ENCODE results near the gene A2M.

A2M gene

DNA sequence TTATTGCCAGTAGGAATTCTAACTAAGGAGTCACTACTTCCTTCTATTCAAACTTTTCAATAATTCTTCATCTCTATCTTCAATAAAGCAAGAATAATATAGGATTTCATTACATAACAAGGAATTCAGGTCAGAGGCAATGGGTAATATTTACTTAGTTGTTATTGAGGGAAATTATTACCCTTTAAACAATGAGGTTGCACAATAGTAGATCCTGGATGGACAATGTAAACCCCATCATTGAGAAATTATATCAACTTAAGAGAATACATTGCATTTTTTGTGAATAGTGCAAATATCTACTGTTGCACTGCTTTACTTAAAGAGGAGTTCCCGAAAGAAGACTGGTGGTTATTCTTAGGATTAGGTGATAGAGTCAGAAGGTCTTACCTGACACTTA is 43.8 kb downstream of the A2M start:
- Histone ChIP-seq H3K36me3 (ENCODE audit: control insufficient read depth in 2 of 2, insufficient read depth in 1 of 2, low read length in 2 of 2) (no peaks in the 10 kb centered on the region), H3K27ac (ENCODE audit: extremely low read depth, low read depth, low read length) (no peak overlapping the region), H3K9me3 (ENCODE audit: control insufficient read depth, insufficient read depth, low read depth, low read length) (no peaks in the 10 kb centered on the region), H3K4me1 (ENCODE audit: control insufficient read depth, insufficient read depth, low read length) (no peaks in the 10 kb centered on the region), H3K4me3 (ENCODE audit: low read depth, low read length) (no peak overlapping the region)
- TF ChIP-seq ZNF560 (tag by site-specific recombination; IDR thresholded peaks at IDR 0.05; ENCODE audit: borderline replicate concordance) (no peak), ZNF610 (tag by site-specific recombination; IDR thresholded peaks at IDR 0.05; ENCODE audit: borderline replicate concordance) (no peak), ZNF677 (tag by site-specific recombination; IDR thresholded peaks at IDR 0.05) (no peak), ZNF26 (tag by site-specific recombination; IDR thresholded peaks at IDR 0.05) (no peak), ZSCAN5A (tag by site-specific recombination; IDR thresholded peaks at IDR 0.05) (no peak), ZNF76 (tag by site-specific recombination; IDR thresholded peaks at IDR 0.05; ENCODE audit: borderline replicate concordance, low read depth) (no peak), YY1 (tag by site-specific recombination; IDR thresholded peaks at IDR 0.05) (no peak)
- CTCF ChIA-PET = interaction anchor here (1.1 kb wide), 1 partner anchor 528 kb away, joined by 3 read pairs; no protein-coding TSS in a partner anchor
- POLR2A ChIA-PET = no interaction called here

DNA sequence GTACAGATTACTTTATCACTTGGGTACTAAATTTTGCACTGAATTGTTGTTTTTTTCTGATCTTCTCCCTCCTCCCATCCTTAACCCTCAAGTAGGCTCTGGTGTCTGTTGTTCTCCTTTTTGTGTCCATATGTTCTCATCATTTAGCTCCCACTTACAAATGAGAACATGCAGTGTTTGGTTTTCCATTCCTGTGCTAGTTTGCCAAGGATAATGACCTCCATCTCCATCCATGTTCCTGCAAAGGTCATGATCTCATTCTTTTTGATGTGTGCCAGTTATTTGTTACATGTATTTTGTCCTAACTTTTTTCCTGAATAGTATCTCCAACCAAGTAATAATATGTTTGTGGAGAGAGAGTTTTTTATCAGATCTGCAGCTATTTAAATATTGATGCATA is 44.2 kb downstream of the A2M start:
- TF ChIP-seq KLF9 (tag by site-specific recombination; IDR thresholded peaks at IDR 0.05; ENCODE audit: low read depth) (no peak), OVOL3 (tag by site-specific recombination; IDR thresholded peaks at IDR 0.05) (no peak), ZNF561 (tag by site-specific recombination; IDR thresholded peaks at IDR 0.05; ENCODE audit: borderline replicate concordance) (no peak), ZNF404 (tag by site-specific recombination; IDR thresholded peaks at IDR 0.05) (no peak), KLF16 (tag by site-specific recombination; IDR thresholded peaks at IDR 0.05) (no peak), ZNF585B (tag by site-specific recombination; IDR thresholded peaks at IDR 0.05) (no peak), ZNF138 (tag by site-specific recombination; IDR thresholded peaks at IDR 0.05; ENCODE audit: borderline replicate concordance) (no peak), ZNF16 (tag by site-specific recombination; IDR thresholded peaks at IDR 0.05; ENCODE audit: low read depth) (no peak), SETDB1 (IDR thresholded peaks at IDR 0.05; ENCODE audit: insufficient read length, low read length) (no peak), ZNF514 (tag by site-specific recombination; IDR thresholded peaks at IDR 0.05) (no peak), ZNF155 (tag by site-specific recombination; IDR thresholded peaks at IDR 0.05) (no peak), ZBTB21 (tag by site-specific recombination; IDR thresholded peaks at IDR 0.05) (no peak), ZIC2 (tag by site-specific recombination; IDR thresholded peaks at IDR 0.05) (no peak), ZNF274 (IDR thresholded peaks at IDR 0.05; ENCODE audit: low read length) (no peak), ZNF274 (tag by site-specific recombination; IDR thresholded peaks at IDR 0.05; ENCODE audit: borderline replicate concordance) (no peak)
- Histone ChIP-seq H3K36me3 (ENCODE audit: control insufficient read depth in 2 of 2, insufficient read depth in 1 of 2, low read length in 2 of 2) (no peaks in the 10 kb centered on the region), H3K9me3 (ENCODE audit: control insufficient read depth, insufficient read depth, low read depth, low read length) (no peaks in the 10 kb centered on the region), H3K4me1 (ENCODE audit: control insufficient read depth, insufficient read depth, low read length) (no peaks in the 10 kb centered on the region), H3K4me3 (ENCODE audit: low read depth, low read length) (no peak overlapping the region), H3K27ac (ENCODE audit: extremely low read depth, low read depth, low read length) (no peak overlapping the region)
- ChIA-PET POLR2A (no interaction called here), CTCF (interaction anchor here (1.1 kb wide), 1 partner anchor 527 kb away, joined by 3 read pairs; no protein-coding TSS in a partner anchor)

GRCh38 chr12:9070351-9070750 is 45.4 kb downstream of the A2M start:
- TF ChIP-seq ZNF26 (tag by site-specific recombination; IDR thresholded peaks at IDR 0.05) (no peak), ZNF777 (tag by site-specific recombination; IDR thresholded peaks at IDR 0.05; ENCODE audit: borderline replicate concordance) (no peak), ZNF558 (tag by site-specific recombination; IDR thresholded peaks at IDR 0.05) (no peak), ZNF169 (tag by site-specific recombination; IDR thresholded peaks at IDR 0.05) (no peak), OVOL3 (tag by site-specific recombination; IDR thresholded peaks at IDR 0.05) (no peak), ZNF394 (tag by site-specific recombination; IDR thresholded peaks at IDR 0.05; ENCODE audit: borderline replicate concordance) (no peak), ZSCAN16 (tag by site-specific recombination; IDR thresholded peaks at IDR 0.05) (no peak)
- TF ChIP-seq, protein P1, sequence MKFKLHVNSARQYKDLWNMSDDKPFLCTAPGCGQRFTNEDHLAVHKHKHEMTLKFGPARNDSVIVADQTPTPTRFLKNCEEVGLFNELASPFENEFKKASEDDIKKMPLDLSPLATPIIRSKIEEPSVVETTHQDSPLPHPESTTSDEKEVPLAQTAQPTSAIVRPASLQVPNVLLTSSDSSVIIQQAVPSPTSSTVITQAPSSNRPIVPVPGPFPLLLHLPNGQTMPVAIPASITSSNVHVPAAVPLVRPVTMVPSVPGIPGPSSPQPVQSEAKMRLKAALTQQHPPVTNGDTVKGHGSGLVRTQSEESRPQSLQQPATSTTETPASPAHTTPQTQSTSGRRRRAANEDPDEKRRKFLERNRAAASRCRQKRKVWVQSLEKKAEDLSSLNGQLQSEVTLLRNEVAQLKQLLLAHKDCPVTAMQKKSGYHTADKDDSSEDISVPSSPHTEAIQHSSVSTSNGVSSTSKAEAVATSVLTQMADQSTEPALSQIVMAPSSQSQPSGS (tag by site-specific recombination; IDR thresholded peaks at IDR 0.05; ENCODE audit: low read depth) = no peak
- POLR2A ChIA-PET = no interaction called here
- Histone ChIP-seq H3K27ac (ENCODE audit: extremely low read depth, low read depth, low read length) (no peak overlapping the region), H3K4me1 (ENCODE audit: control insufficient read depth, insufficient read depth, low read length) (no peaks in the 10 kb centered on the region), H3K4me3 (ENCODE audit: low read depth, low read length) (no peak overlapping the region), H3K9me3 (ENCODE audit: control insufficient read depth, insufficient read depth, low read depth, low read length) (no peaks in the 10 kb centered on the region), H3K36me3 (ENCODE audit: control insufficient read depth in 2 of 2, insufficient read depth in 1 of 2, low read length in 2 of 2) (no peaks in the 10 kb centered on the region)
- CTCF ChIA-PET = interaction anchor here (0.6 to 1.5 kb wide), 3 partner anchors 10 to 31 kb away, joined by 3 to 4 read pairs (median 4); no protein-coding TSS in a partner anchor

All from HEK293 (cell line).